HepG2 (cell line): ENCODE measurements around the gene EPHA4. TPM values are rescaled to one million over a fixed set of nuclear protein-coding genes. Genes with fewer than 3 reads are reported as not detected.

Experiments used
- AGO1 ChIP-seq: fragments of 200-400 bp; formaldehyde crosslinking; IDR thresholded peaks from 2 replicates; pipeline ENCODE4 v1.6.1; 2017; ENCODE audit warnings: mild to moderate bottlenecking, low read depth, low read length, moderate library complexity; ENCODE audit not compliant: poor library complexity, severe bottlenecking
- AHDC1 ChIP-seq: sonication (generic); formaldehyde crosslinking; IDR thresholded peaks from 2 replicates; pipeline ENCODE4 v1.5.1; 2020; ENCODE audit warnings: mild to moderate bottlenecking, missing genetic modification reagents, borderline replicate concordance
- CHCHD3 ChIP-seq: sonication (generic); formaldehyde crosslinking; IDR thresholded peaks from 2 replicates; pipeline ENCODE4 v1.8.0; 2022; ENCODE audit warnings: mild to moderate bottlenecking, missing genetic modification reagents, moderate library complexity
- GZF1 ChIP-seq: sonication (generic); formaldehyde crosslinking; IDR thresholded peaks from 2 replicates; pipeline ENCODE4 v1.5.1; 2020; ENCODE audit warnings: mild to moderate bottlenecking, missing genetic modification reagents
- HDAC6 ChIP-seq: fragments of 200-600 bp; sonication (generic); IDR thresholded peaks from 2 replicates; pipeline ENCODE4 v1.7.0; 2017; ENCODE audit warnings: mild to moderate bottlenecking, antibody characterized with exemption, low read length, low read depth
- HMGXB3 ChIP-seq: sonication (generic); formaldehyde crosslinking; IDR thresholded peaks from 2 replicates; pipeline ENCODE4 v1.4.0; 2020; ENCODE audit warnings: missing genetic modification reagents, borderline replicate concordance
- IKZF5 ChIP-seq: IDR thresholded peaks from 2 replicates; pipeline ENCODE4 v1.6.1; 2018; ENCODE audit warnings: missing genetic modification reagents, mild to moderate bottlenecking, missing compliant biosample characterization
- KDM5B ChIP-seq: sonication (generic); formaldehyde crosslinking; IDR thresholded peaks from 2 replicates; pipeline ENCODE4 v1.4.0; 2020; ENCODE audit warnings: missing genetic modification reagents, mild to moderate bottlenecking, borderline replicate concordance
- ONECUT2 ChIP-seq: sonication (generic); formaldehyde crosslinking; IDR thresholded peaks from 2 replicates; pipeline ENCODE4 v1.4.0; 2020; ENCODE audit warnings: missing genetic modification reagents
- POGZ ChIP-seq: sonication (generic); formaldehyde crosslinking; IDR thresholded peaks from 2 replicates; pipeline ENCODE4 v1.4.0; 2020; ENCODE audit warnings: mild to moderate bottlenecking, missing genetic modification reagents
- PPARG ChIP-seq: conservative IDR thresholded peaks from 2 replicates; pipeline ENCODE4 v1.6.1; 2016; ENCODE audit warnings: missing biosample characterization, missing genetic modification reagents
- SMC3 ChIP-seq: IDR thresholded peaks from 2 replicates; pipeline ENCODE4 v1.6.1; 2011; ENCODE audit warnings: low read length, improper control_type of control experiment
- TFE3 ChIP-seq: IDR thresholded peaks from 2 replicates; pipeline ENCODE4 v1.6.1; 2016
- ZNF264 ChIP-seq: sonication (generic); formaldehyde crosslinking; IDR thresholded peaks from 2 replicates; pipeline ENCODE4 v1.4.0; 2020; ENCODE audit warnings: missing genetic modification reagents
- ZNF780A ChIP-seq: sonication (generic); formaldehyde crosslinking; IDR thresholded peaks from 2 replicates; pipeline ENCODE4 v1.8.0; 2022; ENCODE audit warnings: mild to moderate bottlenecking, missing genetic modification reagents, moderate library complexity
- ZNF83 ChIP-seq: sonication (generic); formaldehyde crosslinking; IDR thresholded peaks from 2 replicates; pipeline ENCODE4 v1.4.0; 2020; ENCODE audit warnings: missing genetic modification reagents, mild to moderate bottlenecking, borderline replicate concordance
- polyA plus RNA-seq, 8 experiments: library from polyadenylated mRNA; depleted of rRNA in 3 of 8; stranded (reverse) in 7 of 8; unstranded in 1 of 8; fragments of >200 nt; fragmentation: Illumina TruSeq in 4 of 8; extraction: Trizol in 4 of 8; gene quantifications; 2 replicates each; pipeline versions ENCODE4 v1.2.1 to v1.2.3, GENCODE V29; 2011 to 2016; ENCODE audit warnings: low read depth in 4 of 8, missing spikeins in 1 of 8, mixed read lengths in 1 of 8; ENCODE audit not compliant: insufficient read depth in 1 of 8
- total RNA-seq, 5 experiments: library from RNA; depleted of rRNA; stranded (reverse); fragments of >200 nt; fragmentation: Illumina TruSeq; extraction: Trizol; gene quantifications; 2 replicates each; pipeline ENCODE4 v1.2.3, GENCODE V29; 2016; ENCODE audit warnings: low read depth in 1 of 5

Gene EPHA4
- total and polyA plus RNA-seq, 2 of the 13 experiments (the other 11 are each of a cell fraction or from before 2014, with no cell fraction given), result not detected

GRCh38 chr2:221573430-221574230 lies 1.5 kb upstream of the EPHA4 start (continued):
- no peak for TF ChIP-seq AGO1
- peak; percentile 20; the same call in 1 of the 2 replicates for TF ChIP-seq IKZF5 (CRISPR knock-in tag)
- no peak for TF ChIP-seq ZNF780A (CRISPR knock-in tag)
- TF ChIP-seq TFE3 (CRISPR knock-in tag), result no peak
- 0 out of 2 replicates have a peak, but pooled peaks have one; percentile 38 for TF ChIP-seq CHCHD3 (CRISPR knock-in tag)
- TF ChIP-seq KDM5B (CRISPR knock-in tag), result peak; percentile 65; the same call in 1 of the 2 replicates
- TF ChIP-seq ZNF264 (CRISPR knock-in tag), result no peak
- TF ChIP-seq PPARG (CRISPR knock-in tag), result no peak
- peak; percentile 44; the same call in 1 of the 2 replicates for TF ChIP-seq SMC3
- TF ChIP-seq ONECUT2, result no peak
- TF ChIP-seq POGZ (CRISPR knock-in tag), result no peak; the same call in 1 of the 2 replicates
- no peak for TF ChIP-seq GZF1 (CRISPR knock-in tag)
- no peak for TF ChIP-seq ZNF83
- no peak for TF ChIP-seq HMGXB3 (CRISPR knock-in tag)
- no peak for TF ChIP-seq AHDC1 (CRISPR knock-in tag)
- no peak for TF ChIP-seq HDAC6
